ENCODE measurements around the gene BICRA. TPM values are rescaled to one million over a fixed set of nuclear protein-coding genes. Genes with fewer than 3 reads are reported as not detected.
A peak's percentile ranks its signal among the peaks of the same experiment; 100 is the strongest.
"Not testable (repeated sequence)": the region's sequence is repeated elsewhere in the genome, so short reads cannot be mapped to it uniquely, and the experiment has no call there.

The BICRA gene
- total RNA-seq, 1 donor from 2014 or later = 10.8 TPM

- no peak for DNase-seq
Measured at GRCh38 chr19:47631681-47632446, 22.9 kb downstream of the BICRA start.

DNA sequence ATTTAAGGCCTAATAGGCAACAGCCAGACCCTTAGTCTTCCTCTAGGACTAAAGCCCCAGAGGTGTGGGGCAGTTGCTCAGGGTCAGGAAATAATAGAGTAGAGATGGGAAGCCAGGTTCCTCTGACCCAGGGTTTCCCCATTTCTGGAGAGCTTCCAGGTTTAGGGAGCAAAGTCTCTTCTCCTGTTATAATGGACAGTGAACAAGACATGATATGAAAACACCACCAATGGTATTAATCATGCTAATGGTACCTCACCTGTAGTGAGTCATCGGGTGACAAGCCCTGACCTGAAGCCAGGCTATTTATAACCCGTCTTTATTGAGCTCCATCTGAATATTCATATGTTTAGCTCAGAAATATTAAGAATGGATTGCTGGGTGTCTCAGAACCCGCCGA is 24.6 kb downstream of the BICRA start:
- no peak for DNase-seq

GRCh38 chr19:47633996-47634395 is 25.1 kb downstream of the BICRA start:
- no peak for DNase-seq

GRCh38 chr19:47635152-47635754 is 26.3 kb downstream of the BICRA start:
- not testable (repeated sequence) for DNase-seq

GRCh38 chr19:47637550-47637949 is 28.6 kb downstream of the BICRA start:
- no peak for DNase-seq

DNA sequence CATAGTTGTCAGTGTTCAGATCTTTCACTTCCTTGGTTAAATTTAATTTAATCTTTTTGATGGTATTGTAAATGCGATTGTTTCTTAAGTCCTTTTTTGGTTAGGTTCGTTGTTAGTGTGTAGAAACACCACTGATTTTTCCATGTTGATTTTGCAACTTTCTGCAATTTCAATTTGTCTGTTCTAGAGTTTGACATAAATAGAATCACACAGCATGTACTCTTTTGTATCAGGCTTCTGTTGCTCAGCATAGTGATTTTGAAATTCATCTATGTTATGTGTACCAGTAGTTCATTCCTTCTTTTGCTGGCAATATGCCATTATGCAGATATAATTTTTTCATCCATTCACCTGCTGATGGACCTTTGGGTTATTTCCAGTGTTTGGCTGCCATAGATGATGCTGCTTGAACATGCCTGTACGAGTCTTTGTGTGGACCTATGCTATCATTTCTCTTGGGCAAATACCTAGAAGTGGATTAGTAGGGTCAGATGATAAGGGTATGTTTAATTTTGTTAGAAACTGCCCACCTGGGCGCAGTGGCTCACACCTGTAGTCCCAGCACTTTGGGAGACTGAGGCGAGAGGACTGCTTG is 33.1 kb downstream of the BICRA start:
- no peak for DNase-seq

DNA sequence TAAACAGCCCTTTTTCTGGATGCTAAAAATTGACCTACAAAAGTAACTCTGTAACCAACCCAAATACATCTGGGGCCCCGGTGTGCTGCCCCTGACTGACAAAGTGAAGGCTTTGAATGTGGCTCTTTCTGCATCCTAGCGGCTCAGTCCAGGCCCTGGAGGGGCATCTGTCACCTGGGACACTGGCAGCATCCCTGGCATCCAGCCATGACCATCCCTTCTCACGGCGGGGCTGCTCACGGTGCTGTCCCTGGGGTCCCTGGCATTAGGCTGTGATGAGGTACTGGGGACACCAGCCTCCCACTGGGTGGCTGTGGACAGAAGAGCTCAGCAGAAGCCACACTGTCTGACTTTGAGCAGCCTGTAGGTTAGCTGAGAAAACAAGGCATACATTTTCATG is 34.3 kb downstream of the BICRA start:
- DNase-seq = no peak

DNA sequence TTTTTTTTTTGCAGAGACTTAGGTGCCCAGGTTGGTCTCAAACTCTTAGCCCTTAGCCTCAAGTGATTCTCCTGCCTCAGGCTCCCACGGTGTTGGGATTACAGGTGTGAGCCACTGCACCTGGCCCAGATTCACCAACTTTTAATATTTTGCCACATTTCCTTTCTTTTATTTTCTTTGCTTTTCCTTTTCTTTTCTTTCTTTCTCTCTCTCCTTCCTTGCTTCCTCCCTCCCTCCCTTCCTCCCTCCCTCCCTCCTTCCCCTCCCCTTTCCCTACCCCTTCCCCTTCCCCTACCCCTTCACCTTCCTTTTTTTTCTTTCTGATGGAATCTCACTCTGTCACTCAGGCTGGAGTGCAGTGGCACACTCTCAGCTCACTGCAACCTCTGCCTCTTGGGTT is 35.3 kb downstream of the BICRA start:
- no peak for DNase-seq

DNA sequence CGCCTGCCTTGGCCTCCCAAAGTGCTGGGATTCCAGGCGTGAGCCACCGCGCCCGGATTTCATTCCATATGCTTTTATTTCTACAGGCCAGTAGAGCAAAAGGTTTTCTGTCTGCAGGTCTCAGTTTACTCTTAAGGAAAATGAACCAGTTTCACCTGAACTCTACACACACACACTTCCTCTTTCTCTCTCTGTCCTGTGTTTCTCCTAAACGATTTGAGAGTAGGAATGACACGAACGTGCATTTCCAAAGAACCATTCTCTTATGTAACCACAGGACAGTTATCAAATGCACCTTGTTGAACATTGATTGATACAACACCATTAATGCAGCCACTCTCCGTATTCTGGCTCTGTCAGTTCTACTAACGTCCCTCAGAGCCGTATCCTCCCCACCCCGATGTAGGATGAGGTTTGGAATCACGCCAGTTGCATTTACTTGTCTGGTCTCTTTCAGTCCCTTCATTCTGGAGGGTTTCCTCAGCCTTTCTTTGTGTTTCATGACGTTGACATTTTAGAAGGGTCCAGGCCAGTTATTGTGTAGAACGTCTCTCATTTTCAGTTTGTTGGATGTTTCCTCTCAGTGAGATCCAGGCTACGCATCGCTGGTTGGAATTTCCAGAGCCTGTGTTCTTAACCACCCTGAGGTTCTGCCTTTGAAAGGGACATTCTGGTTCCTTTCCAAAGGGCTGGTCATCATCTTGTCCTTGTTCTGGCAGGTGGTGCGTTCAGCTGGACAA is 36.0 kb downstream of the BICRA start:
- peak; percentile 57 for DNase-seq

DNA sequence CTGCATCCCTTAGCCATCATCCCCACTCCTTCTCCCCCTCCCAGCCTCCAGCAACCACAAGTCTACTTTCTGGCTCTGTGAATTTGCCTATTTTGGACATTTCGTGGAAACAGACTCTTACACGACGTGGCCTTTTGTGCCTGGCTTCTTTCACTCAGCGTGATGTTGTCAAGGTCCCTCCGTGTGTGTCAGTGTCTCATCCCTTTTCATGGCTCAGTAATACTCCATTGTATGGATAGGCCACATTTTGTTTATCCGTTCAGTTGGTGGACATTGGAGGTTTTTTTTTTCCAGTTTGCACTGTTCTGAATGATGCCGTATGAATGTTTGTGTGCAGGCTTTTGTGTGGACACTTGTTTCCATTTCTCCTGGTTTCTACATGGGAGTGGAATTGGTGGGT is 38.0 kb downstream of the BICRA start:
- DNase-seq = no peak

- no peak for DNase-seq
Measured at GRCh38 chr19:47649588-47649987, 40.7 kb downstream of the BICRA start.

DNA sequence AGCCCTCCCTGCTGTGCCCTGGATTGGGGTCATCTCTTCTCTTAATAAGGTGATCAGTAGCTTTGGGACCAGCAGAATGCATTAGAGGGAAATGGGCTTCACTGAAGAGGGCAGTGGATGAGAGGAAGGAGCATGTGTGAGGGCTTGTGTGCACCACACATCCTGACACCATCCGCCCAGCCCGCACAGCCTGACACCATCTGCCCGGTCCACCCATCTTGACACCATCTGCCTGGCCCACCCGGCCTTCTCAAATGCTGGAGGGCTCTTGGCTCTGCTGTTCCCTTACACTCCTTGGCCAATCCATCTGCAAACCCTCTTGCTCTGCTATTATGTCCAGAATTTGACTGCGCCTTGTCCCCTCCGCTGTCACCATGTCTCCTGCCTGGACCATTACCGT is 41.8 kb downstream of the BICRA start:
- no peak for DNase-seq

DNA sequence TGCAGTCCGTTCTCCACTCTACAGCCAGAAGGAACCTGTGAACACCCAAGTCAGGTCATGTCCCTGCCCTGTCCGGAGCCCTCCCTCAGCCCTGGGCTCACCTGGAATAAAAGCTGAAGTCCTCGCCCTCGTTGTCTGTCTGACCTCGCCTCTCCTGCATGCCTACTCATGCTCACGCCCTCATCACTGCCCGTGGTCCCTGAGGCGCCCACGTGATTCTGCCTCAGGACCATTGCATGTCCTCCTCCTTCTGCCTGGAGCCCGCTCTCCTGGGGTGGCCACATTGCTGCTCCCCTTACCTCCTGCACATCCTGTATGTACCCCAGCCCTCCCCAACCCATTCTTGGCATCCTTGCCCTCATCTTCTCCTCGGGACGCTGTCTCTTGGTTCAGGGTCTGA is 42.2 kb downstream of the BICRA start:
- DNase-seq = no peak

DNA sequence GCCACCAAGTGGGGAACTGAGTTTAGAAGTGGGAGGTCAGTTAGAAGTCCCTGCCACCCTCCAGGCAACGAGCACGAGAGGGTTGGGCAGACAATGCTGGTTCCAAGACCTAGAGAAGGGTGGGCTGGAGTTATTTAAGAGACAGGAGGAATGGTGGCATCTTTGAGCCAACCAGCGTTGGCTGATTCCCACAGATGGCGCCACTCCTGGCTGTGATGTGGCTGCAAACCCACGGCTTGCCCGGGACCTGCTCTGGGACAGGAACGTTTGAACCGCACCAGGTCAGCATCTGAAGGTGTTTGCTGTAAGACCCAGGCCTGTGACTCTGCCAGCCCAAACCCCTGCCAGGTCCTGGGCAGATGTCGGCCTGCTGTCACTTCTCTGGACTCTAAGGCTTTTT is 42.8 kb downstream of the BICRA start:
- DNase-seq = no peak

DNA sequence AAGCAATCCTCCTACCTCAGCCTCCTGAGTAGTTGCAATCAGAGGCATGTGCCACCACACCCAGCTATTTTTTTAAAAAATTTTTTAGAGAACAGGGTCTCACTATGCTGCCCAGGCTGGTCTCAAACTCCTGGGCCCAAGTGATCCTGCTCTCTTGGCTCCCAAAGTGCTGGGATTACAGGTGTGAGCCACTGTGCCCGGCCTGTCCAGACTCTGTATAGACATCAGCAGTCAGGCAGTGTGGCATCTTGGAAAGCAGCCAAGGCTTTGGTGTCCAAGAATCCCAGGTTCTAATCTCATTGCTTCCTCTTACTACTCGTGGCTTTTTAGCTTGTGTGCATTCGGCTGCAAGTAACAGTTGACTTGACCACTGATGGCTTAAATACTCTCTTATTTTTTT is 43.4 kb downstream of the BICRA start:
- DNase-seq = no peak

DNA sequence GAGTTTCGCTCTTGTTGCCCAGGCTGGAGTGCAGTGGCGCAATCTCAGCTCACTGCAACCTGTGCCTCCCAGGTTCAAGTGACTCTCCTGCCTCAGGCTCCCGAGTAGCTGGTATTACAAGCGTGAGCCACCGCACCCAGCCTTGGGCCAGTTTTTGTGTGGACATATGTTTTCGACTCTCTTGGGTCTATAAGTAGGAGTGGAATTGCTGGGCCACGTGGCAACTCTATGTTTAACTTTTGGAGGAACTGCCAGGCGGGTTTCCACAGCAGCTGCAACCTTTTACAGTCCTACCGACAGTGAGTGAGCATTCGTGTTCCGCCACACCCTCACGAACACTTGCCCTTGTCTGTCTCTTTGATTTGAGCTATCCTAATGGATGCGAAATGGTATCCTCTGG is 44.9 kb downstream of the BICRA start:
- peak; percentile 71 for DNase-seq

DNA sequence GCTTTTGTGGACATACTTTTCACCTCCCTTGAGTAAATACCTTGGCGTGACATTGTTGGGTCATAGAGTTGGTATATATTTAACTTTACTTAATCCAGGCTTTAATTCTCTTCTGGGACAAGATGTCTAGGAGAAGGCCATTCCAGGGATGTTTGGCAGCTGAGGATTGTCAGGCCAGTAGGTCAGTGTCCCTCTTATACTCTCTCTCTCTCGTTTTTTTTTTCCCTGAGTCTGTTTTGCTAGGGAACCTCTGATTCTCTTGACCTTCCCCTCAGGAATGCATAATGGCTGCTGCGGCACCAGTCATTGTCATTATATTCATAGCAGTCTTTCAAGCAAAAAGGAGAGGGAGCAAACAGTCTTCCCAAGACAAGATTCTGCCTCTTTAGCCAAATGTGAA is 48.8 kb downstream of the BICRA start:
- no peak for DNase-seq

DNA sequence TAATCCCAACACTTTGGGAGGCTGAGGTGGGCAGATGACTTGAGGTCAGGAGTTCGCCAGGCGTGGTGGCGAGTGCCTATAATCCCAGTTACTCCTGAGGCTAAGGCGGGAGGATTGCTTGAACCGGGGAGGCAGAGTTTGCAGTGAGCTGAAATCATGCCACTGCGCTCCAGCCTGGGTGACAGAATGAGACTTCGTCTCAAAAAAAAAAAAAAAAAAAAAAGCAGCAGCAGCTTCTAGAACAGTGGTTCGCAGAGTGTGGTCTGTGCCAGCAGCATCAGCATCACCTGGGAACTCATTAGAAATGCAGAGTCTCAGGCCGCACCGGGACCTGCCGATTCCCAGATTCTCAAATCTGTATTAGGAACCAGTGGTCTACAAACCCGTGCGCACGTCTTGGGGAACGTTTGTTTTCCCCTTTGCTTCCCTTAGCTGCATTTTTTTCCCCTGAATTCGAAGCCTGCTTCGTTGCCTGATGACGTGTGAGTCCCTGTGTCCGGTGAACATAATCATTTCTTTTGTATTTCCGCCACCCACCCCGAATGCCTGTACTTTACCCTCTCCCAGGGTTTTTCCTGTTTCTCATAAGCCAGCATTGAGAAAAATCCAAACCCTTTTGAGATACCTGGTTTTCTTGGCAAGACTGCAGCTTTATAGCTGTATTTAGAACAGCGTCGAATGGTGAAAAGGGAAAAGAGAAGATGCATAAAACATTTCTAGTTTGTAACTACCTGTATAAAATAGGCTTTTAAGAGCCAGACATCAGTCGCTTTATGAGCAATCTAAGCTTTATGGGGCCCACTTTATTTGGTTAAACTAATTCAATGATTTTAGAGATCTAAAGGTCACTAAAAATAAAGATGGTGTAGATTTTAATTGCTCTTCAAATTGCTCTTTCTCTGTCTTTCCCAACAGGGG is 49.8 kb downstream of the BICRA start:
- no peak for DNase-seq

DNA sequence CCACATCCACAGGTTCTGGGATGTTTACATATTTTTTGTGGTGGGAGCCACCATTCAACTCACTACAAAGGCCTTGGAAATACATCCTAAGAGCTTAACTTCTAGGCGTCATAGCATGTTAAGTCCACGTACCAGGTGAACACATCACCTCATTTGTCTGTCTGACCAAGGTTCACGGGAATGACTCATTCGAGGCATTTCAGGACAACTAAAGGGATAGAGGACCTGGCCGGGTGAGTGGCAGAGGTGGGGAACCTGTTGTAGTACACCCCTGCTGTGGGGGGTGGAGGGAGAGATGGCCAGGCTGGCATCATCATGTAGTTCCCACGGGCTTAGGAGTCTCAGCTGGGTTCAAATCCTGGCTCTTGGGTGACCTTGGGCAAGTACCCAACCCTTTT is 51.5 kb downstream of the BICRA start:
- no peak for DNase-seq

GRCh38 chr19:47661161-47661560 is 52.2 kb downstream of the BICRA start:
- DNase-seq = no peak

- no peak for DNase-seq
Measured at GRCh38 chr19:47661611-47662010, 52.7 kb downstream of the BICRA start.

- no peak for DNase-seq
Measured at GRCh38 chr19:47663435-47663910, 54.5 kb downstream of the BICRA start.
